ENCODE measurements around the gene DKK2.

GRCh38 chr4:107066621-107067020, 30.5 kb upstream of the DKK2 start:
- TF ChIP-seq CTCF (IDR thresholded peaks at IDR 0.05) = no peak
- TF ChIP-seq POLR2A (IDR thresholded peaks at IDR 0.05) = no peak
